ENCODE data around the gene MRPL53. TPM values are rescaled to one million over a fixed set of nuclear protein-coding genes. Genes with fewer than 3 reads are reported as not detected.
"Not testable (repeated sequence)": the region's sequence is repeated elsewhere in the genome, so short reads cannot be mapped to it uniquely, and the experiment has no call there.

Gene MRPL53
- total RNA-seq, 4 donors from 2014 or later, result 15.4 to 40.4 (median 38.8) TPM

- Histone ChIP-seq H3K27ac (replicated peaks in 1 of 4) (no peak overlapping the region), H3K27me3 (no peaks in the 10 kb centered on the region), H3K36me3 (peaks cover 14 to 26% (median 23%) of the 10 kb centered on the region in 4 donors), H3K4me1 (peaks cover 24 to 46% (median 41%) of the 10 kb centered on the region in 4 donors), H3K9me3 (no peaks in the 10 kb centered on the region), H3K4me3 (no peak overlapping the region)
- no peak for DNase-seq (ENCODE audit: extremely low spot score)
- intact Hi-C loops (cut with DNase I), result no loop called here
- 91% methylated on average over 15 of the region's 20 CpGs for WGBS
- TF ChIP-seq POLR2A (IDR thresholded peaks at IDR 0.05; ENCODE audit: low read depth), result no peak
- TF ChIP-seq CTCF (IDR thresholded peaks at IDR 0.05), result no peak
- no peak for TF ChIP-seq POLR2AphosphoS5 (IDR thresholded peaks at IDR 0.05)
- TF ChIP-seq EP300 (IDR thresholded peaks at IDR 0.05), result no peak
These were observed 10.3 kb downstream of the MRPL53 start for GRCh38 chr2:74462054-74462785.

- 88% methylated on average over 20 of the region's 27 CpGs for WGBS
- no peak for DNase-seq (ENCODE audit: extremely low spot score)
- Histone ChIP-seq H3K36me3 (peaks cover 14 to 26% (median 23%) of the 10 kb centered on the region in 4 donors), H3K27ac (replicated peaks in 1 of 4) (no peak overlapping the region), H3K9me3 (no peaks in the 10 kb centered on the region), H3K4me3 (no peak overlapping the region), H3K27me3 (no peaks in the 10 kb centered on the region), H3K4me1 (peaks cover 32 to 53% (median 49%) of the 10 kb centered on the region in 4 donors)
- intact Hi-C loops (cut with DNase I), result no loop called here
- TF ChIP-seq POLR2AphosphoS5 (IDR thresholded peaks at IDR 0.05) (peak in 1 of 2 donors; percentile 10), EP300 (IDR thresholded peaks at IDR 0.05) (no peak), CTCF (IDR thresholded peaks at IDR 0.05) (no peak), POLR2A (IDR thresholded peaks at IDR 0.05; ENCODE audit: low read depth) (no peak)
These were observed 11.1 kb downstream of the MRPL53 start for GRCh38 chr2:74461187-74462053.

GRCh38 chr2:74460187-74460586 lies 12.3 kb downstream of the MRPL53 start:
- peaks cover 39 to 56% (median 53%) of the 10 kb centered on the region in 4 donors for H3K4me1 ChIP-seq
- H3K27ac ChIP-seq (replicated peaks in 1 of 4); intact Hi-C loops (cut with DNase I); DNase-seq (ENCODE audit: extremely low spot score); H3K4me3 ChIP-seq; H3K9me3 ChIP-seq; H3K27me3 ChIP-seq: not testable (repeated sequence)
- H3K36me3 ChIP-seq, result peaks cover 14 to 26% (median 23%) of the 10 kb centered on the region in 4 donors
- WGBS, result 81% methylated on average over 10 of the region's 10 CpGs

GRCh38 chr2:74459503-74460118 lies 12.9 kb downstream of the MRPL53 start:
- peak overlapping the region in 1 of 4 donors; percentile 85 for H3K4me3 ChIP-seq
- WGBS, result 80% methylated on average over 13 of the region's 13 CpGs
- H3K27ac ChIP-seq (replicated peaks in 1 of 4); intact Hi-C loops (cut with DNase I); DNase-seq (ENCODE audit: extremely low spot score); H3K9me3 ChIP-seq; H3K27me3 ChIP-seq: not testable (repeated sequence)
- peaks cover 14 to 26% (median 23%) of the 10 kb centered on the region in 4 donors for H3K36me3 ChIP-seq
- TF ChIP-seq POLR2AphosphoS5 (IDR thresholded peaks at IDR 0.05), result peak in 1 of 2 donors; percentile 22
- peaks cover 40 to 55% (median 53%) of the 10 kb centered on the region in 4 donors for H3K4me1 ChIP-seq

- TF ChIP-seq POLR2A (IDR thresholded peaks at IDR 0.05; ENCODE audit: low read depth) (no peak), POLR2AphosphoS5 (IDR thresholded peaks at IDR 0.05) (no peak), EP300 (IDR thresholded peaks at IDR 0.05) (no peak), CTCF (IDR thresholded peaks at IDR 0.05) (no peak)
- H3K27me3 ChIP-seq, result no peaks in the 10 kb centered on the region
- H3K27ac ChIP-seq (replicated peaks in 1 of 4), result peak overlapping the region; percentile 79 to 98 (median 87)
- H3K36me3 ChIP-seq, result peaks cover 14 to 26% (median 23%) of the 10 kb centered on the region in 4 donors
- WGBS, result 8% methylated on average over 10 of the region's 10 CpGs
- no peak for DNase-seq (ENCODE audit: extremely low spot score)
- peak overlapping the region; percentile 68 to 85 (median 74) for H3K4me3 ChIP-seq
- H3K9me3 ChIP-seq, result no peaks in the 10 kb centered on the region
- intact Hi-C loops (cut with DNase I), result no loop called here
- H3K4me1 ChIP-seq, result peaks cover 34 to 50% (median 49%) of the 10 kb centered on the region in 4 donors
These were observed 13.5 kb downstream of the MRPL53 start for GRCh38 chr2:74458938-74459363.

Measured in esophagus muscularis mucosa (tissue), 4 donors.